ENCODE measurements around the gene DOCK7. TPM values are rescaled to one million over a fixed set of nuclear protein-coding genes. Genes with fewer than 3 reads are reported as not detected.

Gene DOCK7
- total and polyA plus RNA-seq, 2 of the 13 experiments (the other 11 are each of a cell fraction or from before 2014, with no cell fraction given) = 45.7 to 67.2 TPM

DNA sequence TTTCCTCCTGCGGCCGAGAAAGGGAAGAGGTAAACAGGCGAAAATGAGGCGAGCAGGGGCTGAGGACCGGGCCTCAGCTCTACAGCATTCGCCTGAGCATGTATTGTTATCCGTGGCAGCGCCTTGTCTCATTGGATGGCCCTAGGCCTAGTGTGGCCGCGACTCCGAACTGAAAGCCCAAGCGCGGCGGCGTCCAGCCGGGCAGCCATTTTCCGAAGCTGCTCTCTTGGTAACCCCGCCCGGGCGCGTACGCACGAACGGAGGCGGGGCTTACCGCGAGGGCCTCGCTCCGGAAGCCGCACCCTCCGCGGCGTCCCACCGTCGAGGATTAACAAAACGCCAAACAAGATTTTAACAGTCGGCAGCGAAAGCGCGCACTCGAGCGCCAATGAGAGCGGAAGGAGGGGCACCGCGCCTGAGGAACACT lies 252.1 kb downstream of the DOCK7 start (continued):
- TF ChIP-seq NFAT5 (CRISPR knock-in tag; IDR thresholded peaks at IDR 0.05) (peak; percentile 91), HNRNPH1 (optimal IDR thresholded peaks at IDR 0.05; ENCODE audit: low read depth, low read length) (no peak), STAT6 (CRISPR knock-in tag; IDR thresholded peaks at IDR 0.05; ENCODE audit: borderline replicate concordance) (no peak), NR2F1 (CRISPR knock-in tag; IDR thresholded peaks at IDR 0.05) (no peak), ZNF180 (CRISPR knock-in tag; IDR thresholded peaks at IDR 0.05; ENCODE audit: borderline replicate concordance, low read depth) (0 out of 2 replicates have a peak, but pooled peaks have one; percentile 45), HNF4G (IDR thresholded peaks at IDR 0.05; ENCODE audit: borderline replicate concordance, low read depth, low read length) (no peak), HNF4G (CRISPR knock-in tag; IDR thresholded peaks at IDR 0.05; ENCODE audit: borderline replicate concordance, low read depth) (no peak), KAT7 (CRISPR knock-in tag; IDR thresholded peaks at IDR 0.05; ENCODE audit: borderline replicate concordance) (peak; percentile 67; the same call in 1 of the 2 replicates), FOXA3 (CRISPR knock-in tag; IDR thresholded peaks at IDR 0.05) (peak; percentile 36; the same call in 1 of the 2 replicates), ZNF44 (CRISPR knock-in tag; IDR thresholded peaks at IDR 0.05) (no peak), ZNF644 (CRISPR knock-in tag; IDR thresholded peaks at IDR 0.05; ENCODE audit: low read depth) (no peak), WIZ (CRISPR knock-in tag; IDR thresholded peaks at IDR 0.05) (no peak), ZFP62 (CRISPR knock-in tag; IDR thresholded peaks at IDR 0.05) (no peak), ZBTB20 (CRISPR knock-in tag; IDR thresholded peaks at IDR 0.05; ENCODE audit: borderline replicate concordance, low read depth) (no peak; the same call in 1 of the 2 replicates)
- TF ChIP-seq, protein P1, sequence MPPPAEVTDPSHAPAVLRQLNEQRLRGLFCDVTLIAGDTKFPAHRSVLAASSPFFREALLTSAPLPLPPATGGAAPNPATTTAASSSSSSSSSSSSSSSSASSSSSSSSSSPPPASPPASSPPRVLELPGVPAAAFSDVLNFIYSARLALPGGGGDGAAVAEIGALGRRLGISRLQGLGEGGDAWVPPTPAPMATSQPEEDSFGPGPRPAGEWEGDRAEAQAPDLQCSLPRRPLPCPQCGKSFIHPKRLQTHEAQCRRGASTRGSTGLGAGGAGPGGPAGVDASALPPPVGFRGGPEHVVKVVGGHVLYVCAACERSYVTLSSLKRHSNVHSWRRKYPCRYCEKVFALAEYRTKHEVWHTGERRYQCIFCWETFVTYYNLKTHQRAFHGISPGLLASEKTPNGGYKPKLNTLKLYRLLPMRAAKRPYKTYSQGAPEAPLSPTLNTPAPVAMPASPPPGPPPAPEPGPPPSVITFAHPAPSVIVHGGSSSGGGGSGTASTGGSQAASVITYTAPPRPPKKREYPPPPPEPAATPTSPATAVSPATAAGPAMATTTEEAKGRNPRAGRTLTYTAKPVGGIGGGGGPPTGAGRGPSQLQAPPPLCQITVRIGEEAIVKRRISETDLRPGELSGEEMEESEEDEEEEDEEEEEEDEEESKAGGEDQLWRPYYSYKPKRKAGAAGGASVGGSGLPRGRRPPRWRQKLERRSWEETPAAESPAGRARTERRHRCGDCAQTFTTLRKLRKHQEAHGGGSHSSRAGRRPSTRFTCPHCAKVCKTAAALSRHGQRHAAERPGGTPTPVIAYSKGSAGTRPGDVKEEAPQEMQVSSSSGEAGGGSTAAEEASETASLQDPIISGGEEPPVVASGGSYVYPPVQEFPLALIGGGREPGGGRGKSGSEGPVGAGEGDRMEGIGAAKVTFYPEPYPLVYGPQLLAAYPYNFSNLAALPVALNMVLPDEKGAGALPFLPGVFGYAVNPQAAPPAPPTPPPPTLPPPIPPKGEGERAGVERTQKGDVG (CRISPR knock-in tag; IDR thresholded peaks at IDR 0.05; ENCODE audit: borderline replicate concordance) = no peak
- TF ChIP-seq, protein P2, sequence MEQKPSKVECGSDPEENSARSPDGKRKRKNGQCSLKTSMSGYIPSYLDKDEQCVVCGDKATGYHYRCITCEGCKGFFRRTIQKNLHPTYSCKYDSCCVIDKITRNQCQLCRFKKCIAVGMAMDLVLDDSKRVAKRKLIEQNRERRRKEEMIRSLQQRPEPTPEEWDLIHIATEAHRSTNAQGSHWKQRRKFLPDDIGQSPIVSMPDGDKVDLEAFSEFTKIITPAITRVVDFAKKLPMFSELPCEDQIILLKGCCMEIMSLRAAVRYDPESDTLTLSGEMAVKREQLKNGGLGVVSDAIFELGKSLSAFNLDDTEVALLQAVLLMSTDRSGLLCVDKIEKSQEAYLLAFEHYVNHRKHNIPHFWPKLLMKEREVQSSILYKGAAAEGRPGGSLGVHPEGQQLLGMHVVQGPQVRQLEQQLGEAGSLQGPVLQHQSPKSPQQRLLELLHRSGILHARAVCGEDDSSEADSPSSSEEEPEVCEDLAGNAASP (CRISPR knock-in tag; IDR thresholded peaks at IDR 0.05; ENCODE audit: borderline replicate concordance) = peak; percentile 61; the same call in 1 of the 2 replicates

Data from HepG2 (cell line).